G401 (cell line): Measurements from ENCODE around the gene PDE2A. TPM values are rescaled to one million over a fixed set of nuclear protein-coding genes. Genes with fewer than 3 reads are reported as not detected.

Source experiments
- DNase-seq: peaks from one replicate; pipeline ENCODE4 v3.0.0-alpha.2; 2015; ENCODE audit warnings: low spot score
- in situ Hi-C: cut with HindIII; loops from 2 replicates; pipeline ENCODE4 v1.10.0; 2016; ENCODE audit warnings: low sequenced_read_pairs, mixed read lengths
- total RNA-seq: library from RNA; depleted of rRNA; stranded (reverse); fragments of >200 nt; shearing (Covaris generic); gene quantifications from 2 replicates; pipeline ENCODE4 v1.2.3, GENCODE V29; 2014

PDE2A gene
- total RNA-seq, 1 experiment from 2014 or later, result not detected

DNA sequence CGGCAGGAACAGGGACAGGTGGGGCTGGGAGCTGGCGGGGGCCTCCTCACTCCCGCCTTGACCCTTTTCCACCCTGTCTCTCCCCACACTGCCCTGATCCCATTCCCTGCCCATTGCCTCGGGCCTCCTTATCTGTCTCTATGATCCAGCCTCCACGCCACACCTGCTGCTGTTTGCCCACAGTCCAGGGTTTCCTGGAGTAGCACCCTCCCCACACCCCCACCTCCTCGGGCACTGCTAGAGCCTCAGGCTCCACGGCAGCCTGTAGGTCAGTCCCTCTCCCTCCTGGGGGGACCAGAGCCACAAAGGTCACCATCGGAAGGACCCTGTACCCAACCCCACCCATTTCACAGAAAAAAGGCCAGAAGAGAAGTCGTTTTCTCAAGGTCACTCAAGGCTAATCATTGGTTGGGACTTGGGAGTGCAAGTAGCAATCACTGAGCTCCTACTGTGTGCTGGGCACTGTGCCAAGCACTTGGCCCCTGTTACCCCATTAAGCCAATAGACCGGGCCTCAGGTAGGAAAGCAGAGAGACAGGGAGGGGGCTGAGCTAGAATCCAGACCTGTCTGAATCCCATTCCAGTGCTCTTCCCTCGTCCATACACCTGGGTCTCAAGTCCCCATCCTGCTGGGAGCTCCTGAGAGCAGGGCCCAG is 71.8 kb downstream of the PDE2A start:
- no peak for DNase-seq
- in situ Hi-C loops, result no loop called here

- in situ Hi-C loops, result no loop called here
- DNase-seq, result no peak
Observed at GRCh38 chr11:72600557-72600956, 73.7 kb downstream of the PDE2A start.

- in situ Hi-C loops, result no loop called here
- no peak for DNase-seq
Observed at GRCh38 chr11:72599325-72600117, 74.7 kb downstream of the PDE2A start.

- in situ Hi-C loops, result no loop called here
- peak; percentile 32 for DNase-seq
Observed at GRCh38 chr11:72598906-72599305, 75.3 kb downstream of the PDE2A start.

GRCh38 chr11:72598466-72598865 is 75.8 kb downstream of the PDE2A start:
- DNase-seq, result no peak
- in situ Hi-C loops, result no loop called here

DNA sequence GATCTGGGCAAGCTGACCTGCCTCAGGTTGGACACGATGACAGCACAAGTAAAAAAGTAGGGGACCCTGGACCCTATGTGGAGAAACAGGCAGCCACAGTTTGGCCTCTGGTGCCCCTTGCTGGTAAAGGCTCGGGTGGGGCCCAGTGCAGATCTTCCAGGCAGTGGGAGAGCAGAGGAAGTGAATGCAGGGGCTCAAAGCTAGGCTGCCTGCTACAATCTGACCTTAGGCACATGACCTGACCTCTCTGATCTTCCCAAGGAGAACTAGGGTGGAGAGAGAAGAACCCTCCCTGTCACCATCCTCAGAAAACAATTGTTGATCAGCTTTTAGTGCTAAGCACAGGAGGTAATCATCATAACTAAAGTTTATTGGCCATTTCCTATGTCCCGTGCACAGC is 76.5 kb downstream of the PDE2A start:
- in situ Hi-C loops, result no loop called here

GRCh38 chr11:72595292-72595684 is 78.9 kb downstream of the PDE2A start:
- in situ Hi-C loops, result no loop called here
- no peak for DNase-seq

More for the DNA sequence above, 76.5 kb downstream of the PDE2A start:
- no peak for DNase-seq

DNA sequence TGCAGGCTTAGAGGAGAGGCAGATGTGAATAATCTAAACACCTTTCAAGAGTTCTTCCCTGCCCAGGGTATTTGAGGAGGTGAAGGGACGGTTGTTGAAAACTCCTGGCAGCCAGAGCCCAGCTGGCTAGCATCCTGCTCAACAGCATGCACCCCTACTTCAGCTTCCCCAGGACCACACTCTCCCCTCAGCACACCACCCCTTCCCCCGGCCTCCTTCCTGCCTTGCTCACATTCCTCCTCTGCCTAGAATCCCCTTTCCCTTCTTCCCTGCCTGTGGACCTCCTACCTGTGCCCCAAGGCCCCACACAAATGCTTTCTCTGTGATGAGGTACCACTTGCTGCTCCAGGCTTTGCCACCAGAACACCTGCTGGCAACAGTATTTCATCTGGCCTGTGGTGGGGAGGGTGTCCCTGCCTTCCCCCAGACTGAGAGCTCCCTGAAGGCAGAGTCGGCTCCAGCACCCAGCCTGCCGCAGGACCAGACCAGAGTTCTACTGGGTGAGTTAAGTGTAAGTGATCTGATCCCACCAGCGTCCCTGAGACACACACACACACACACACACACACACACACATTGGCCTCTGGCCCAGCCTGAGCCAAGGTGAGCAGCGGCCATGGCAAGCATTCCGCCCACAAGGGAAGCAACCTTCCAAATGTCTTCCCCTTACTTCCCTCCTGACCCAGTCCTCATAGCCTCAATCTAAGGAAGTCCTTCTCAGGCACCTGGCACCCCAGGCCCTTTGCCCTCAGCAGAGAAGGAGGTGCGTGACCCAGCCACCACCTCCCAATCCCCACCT is 79.5 kb downstream of the PDE2A start:
- in situ Hi-C loops, result no loop called here
- no peak for DNase-seq

- no peak for DNase-seq
- in situ Hi-C loops, result no loop called here
Observed at GRCh38 chr11:72592698-72593495, 81.3 kb downstream of the PDE2A start.

GRCh38 chr11:72591785-72592502 is 82.3 kb downstream of the PDE2A start:
- in situ Hi-C loops, result no loop called here
- peak; percentile 90 for DNase-seq

DNA sequence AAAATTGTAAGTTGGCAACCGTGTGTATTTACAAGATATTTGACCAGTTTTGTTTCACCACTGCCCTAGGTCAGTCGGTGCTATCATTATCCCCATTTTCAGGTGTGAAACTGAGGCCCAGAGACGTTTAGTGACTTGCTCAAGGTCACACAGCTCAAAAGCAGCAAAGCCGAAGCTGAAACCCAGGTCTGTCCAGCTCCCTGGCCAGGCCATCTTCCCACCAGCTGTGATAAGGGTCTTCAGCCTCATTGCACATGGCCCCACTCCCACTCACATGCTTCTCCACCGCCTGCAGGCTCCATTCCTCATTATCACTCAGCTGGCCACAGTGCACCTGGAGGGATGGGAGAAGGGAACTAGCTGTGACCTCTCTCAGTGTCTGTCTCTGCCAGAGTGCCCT is 83.2 kb downstream of the PDE2A start:
- DNase-seq, result no peak
- in situ Hi-C loops, result no loop called here

- DNase-seq, result no peak
- in situ Hi-C loops, result no loop called here
Observed at GRCh38 chr11:72589802-72590761, 84.1 kb downstream of the PDE2A start.

DNA sequence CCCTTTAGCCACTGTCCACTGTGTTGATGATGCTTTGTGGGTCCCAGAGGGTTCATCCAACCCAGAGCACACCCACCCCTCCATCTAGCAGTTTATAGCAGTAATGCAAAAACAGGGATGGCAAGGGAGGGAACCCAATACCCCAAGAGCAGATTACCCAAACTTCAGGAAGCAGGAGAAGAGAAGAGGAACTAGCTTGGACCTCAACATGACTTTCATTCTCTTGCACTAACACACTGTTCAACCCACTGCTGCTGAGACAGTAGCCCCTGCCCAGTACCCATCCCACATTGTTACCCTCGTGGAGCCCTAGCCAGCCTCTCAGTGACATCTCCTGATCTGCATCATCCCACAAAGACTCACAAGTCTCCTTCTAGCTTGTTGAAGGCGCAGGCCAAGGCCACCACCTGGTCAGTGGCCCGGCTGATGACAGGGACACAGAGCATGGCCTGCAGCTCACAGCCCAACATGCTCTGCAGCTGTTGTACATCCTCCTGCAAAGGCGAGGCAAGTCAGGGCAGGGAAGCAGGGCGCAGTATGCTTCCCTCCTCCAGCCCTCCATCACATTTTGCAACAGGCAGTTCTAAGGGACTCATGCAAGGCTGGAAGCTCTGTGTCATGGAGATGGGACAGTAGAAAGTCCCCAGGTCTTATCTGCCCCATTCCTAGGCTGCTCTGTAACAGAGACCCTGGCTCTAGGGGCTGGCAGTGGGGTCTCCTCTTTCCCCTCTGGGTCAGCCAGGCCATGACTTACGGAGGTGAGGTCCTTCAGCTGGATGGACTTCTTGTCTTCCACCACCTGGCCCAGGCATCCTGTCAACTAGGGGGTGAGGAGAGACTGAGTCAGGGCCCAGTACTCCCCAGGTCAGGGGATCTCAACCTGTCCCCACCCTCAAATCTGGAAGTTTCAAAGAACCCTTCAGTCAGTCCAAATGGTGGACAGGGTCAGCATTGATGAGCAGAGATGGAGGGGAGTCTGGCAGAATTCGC is 85.5 kb downstream of the PDE2A start:
- in situ Hi-C loops, result no loop called here
- no peak for DNase-seq

DNA sequence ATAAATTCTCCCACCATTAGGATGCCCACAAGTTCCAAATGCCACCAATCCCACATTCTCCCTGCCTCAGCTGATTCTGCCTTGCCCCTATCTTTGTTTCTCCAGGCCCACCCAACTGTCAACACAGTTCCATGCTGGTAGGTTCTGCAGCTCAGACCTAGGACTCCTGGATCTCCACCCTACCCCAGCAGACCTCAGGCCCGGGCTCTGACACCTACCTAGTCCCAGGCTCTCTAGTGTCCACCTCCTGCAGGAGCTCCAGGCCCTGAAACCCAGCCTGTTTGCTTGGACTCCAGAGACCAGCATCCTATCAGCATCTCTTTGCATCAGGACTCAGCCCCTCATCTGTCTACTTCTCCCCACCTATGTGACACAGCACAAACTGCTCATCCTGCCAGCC is 86.5 kb downstream of the PDE2A start:
- in situ Hi-C loops, result no loop called here

GRCh38 chr11:72586321-72587090 is 87.7 kb downstream of the PDE2A start:
- in situ Hi-C loops, result no loop called here
- no peak for DNase-seq

More for the DNA sequence above, 86.5 kb downstream of the PDE2A start:
- no peak for DNase-seq
